Endodermal cell (in vitro differentiated cells): Measurements from ENCODE around the gene SLC4A4. TPM values are rescaled to one million over a fixed set of nuclear protein-coding genes. Genes with fewer than 3 reads are reported as not detected.

ENCODE experiments used
- DNase-seq: peaks from one replicate; pipeline ENCODE4 v3.0.0-alpha.2; 2017
- H3K27ac ChIP-seq: 2 replicates; pipeline ENCODE4 v1.5.1; 2013; ENCODE audit warnings: mild to moderate bottlenecking, low read depth, low read length, moderate library complexity
- H3K27me3 ChIP-seq: 2 replicates; pipeline ENCODE4 v1.6.1; 2013; ENCODE audit warnings: mild to moderate bottlenecking, low read length, moderate library complexity; ENCODE audit not compliant: insufficient read depth, control insufficient read depth, poor library complexity, severe bottlenecking
- H3K36me3 ChIP-seq: 2 replicates; pipeline ENCODE4 v1.7.0; 2013; ENCODE audit warnings: mild to moderate bottlenecking, low read length, moderate library complexity; ENCODE audit not compliant: control insufficient read depth, insufficient read depth
- H3K4me1 ChIP-seq: one replicate; pipeline ENCODE4 v1.7.0; 2013; ENCODE audit warnings: low read length; ENCODE audit not compliant: control insufficient read depth, insufficient read depth
- H3K4me3 ChIP-seq: 2 replicates; pipeline ENCODE4 v1.5.1; 2013; ENCODE audit warnings: mild to moderate bottlenecking, low read length, moderate library complexity
- H3K9ac ChIP-seq: 2 replicates; pipeline ENCODE4 v1.6.1; 2013; ENCODE audit warnings: mild to moderate bottlenecking, low read length, moderate library complexity; ENCODE audit not compliant: poor library complexity, severe bottlenecking; ENCODE audit errors: extremely low read depth
- H3K9me3 ChIP-seq: 2 replicates; pipeline ENCODE4 v1.6.1; 2013; ENCODE audit warnings: mild to moderate bottlenecking, low read length, moderate library complexity; ENCODE audit not compliant: control insufficient read depth
- H3K27ac Mint-ChIP-seq: 2 replicates; pipeline ENCODE4 v1.8.0; 2020; ENCODE audit warnings: mixed read lengths
- H3K27me3 Mint-ChIP-seq: 2 replicates; pipeline ENCODE4 v1.8.0; 2021; ENCODE audit warnings: mild to moderate bottlenecking, mixed read lengths; ENCODE audit not compliant: insufficient read depth
- H3K36me3 Mint-ChIP-seq: 2 replicates; pipeline ENCODE4 v1.8.0; 2020; ENCODE audit warnings: low read depth, mixed read lengths
- H3K4me1 Mint-ChIP-seq: 2 replicates; pipeline ENCODE4 v1.8.0; 2020; ENCODE audit warnings: mixed read lengths
- H3K4me3 Mint-ChIP-seq: 2 replicates; pipeline ENCODE4 v1.8.0; 2020; ENCODE audit warnings: mild to moderate bottlenecking, moderate library complexity, mixed read lengths
- H3K9me3 Mint-ChIP-seq: 2 replicates; pipeline ENCODE4 v1.8.0; 2020; ENCODE audit warnings: mild to moderate bottlenecking, mixed read lengths
- WGBS, 2 experiments: methylation state at CpG; one replicate each; pipeline versions ENCODE4 v1.1.5 to v1.1.7; 2013; ENCODE audit warnings: missing lambda C conversion rate in 2 of 2, mixed read lengths in 1 of 2; ENCODE audit not compliant: insufficient coverage in 1 of 2, insufficient read length in 1 of 2; 5-methylcytosine and 5-hydroxymethylcytosine counted together
- total RNA-seq, 2 donors: library from RNA; stranded (reverse); fragmentation: NEBNext Ultra II Directional in 1 of 2; extraction: Animal tissue kit (Norgen Biotek cat#: 25700) in 1 of 2; gene quantifications; 2 replicates in 1 of 2; 3 replicates in 1 of 2; pipeline ENCODE4 v1.2.1, GENCODE V29; 2021
- TF ChIP-seq, protein P1 (sequence below): fragments of 200-600 bp; sonication (generic); conservative IDR thresholded peaks from 2 replicates; pipeline ENCODE4 v1.5.0; 2021; ENCODE audit warnings: antibody characterized with exemption, mild to moderate bottlenecking

SLC4A4 gene
- total RNA-seq, 2 donors from 2014 or later = 3.3 to 3.8 TPM

DNA sequence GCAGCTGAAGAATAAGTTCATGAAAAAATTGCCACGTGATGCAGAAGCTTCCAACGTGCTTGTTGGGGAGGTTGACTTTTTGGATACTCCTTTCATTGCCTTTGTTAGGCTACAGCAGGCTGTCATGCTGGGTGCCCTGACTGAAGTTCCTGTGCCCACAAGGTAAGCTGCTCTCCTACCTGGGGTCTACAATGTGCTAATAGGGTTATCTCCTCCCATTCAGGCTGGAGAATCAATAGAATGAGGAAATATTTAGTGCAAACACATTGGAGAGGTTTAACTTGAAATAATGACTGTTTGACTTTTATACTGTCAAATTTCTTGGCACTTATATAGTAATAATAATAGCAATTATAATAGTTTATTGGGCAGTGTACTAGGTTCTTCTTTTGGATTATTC, 101.8 kb downstream of the SLC4A4 start:
- Histone ChIP-seq H3K4me1 (peaks cover 4% of the 10 kb centered on the region), H3K27ac (no peak overlapping the region), H3K4me3 (no peak overlapping the region), H3K27me3 (no peaks in the 10 kb centered on the region), H3K36me3 (no peaks in the 10 kb centered on the region), H3K9me3 (no peaks in the 10 kb centered on the region), H3K9ac (no peak overlapping the region)
- H3K27ac Mint-ChIP-seq = no peak overlapping the region
- H3K9me3 Mint-ChIP-seq = peaks cover 2% of the 10 kb centered on the region
- TF ChIP-seq, protein P1, sequence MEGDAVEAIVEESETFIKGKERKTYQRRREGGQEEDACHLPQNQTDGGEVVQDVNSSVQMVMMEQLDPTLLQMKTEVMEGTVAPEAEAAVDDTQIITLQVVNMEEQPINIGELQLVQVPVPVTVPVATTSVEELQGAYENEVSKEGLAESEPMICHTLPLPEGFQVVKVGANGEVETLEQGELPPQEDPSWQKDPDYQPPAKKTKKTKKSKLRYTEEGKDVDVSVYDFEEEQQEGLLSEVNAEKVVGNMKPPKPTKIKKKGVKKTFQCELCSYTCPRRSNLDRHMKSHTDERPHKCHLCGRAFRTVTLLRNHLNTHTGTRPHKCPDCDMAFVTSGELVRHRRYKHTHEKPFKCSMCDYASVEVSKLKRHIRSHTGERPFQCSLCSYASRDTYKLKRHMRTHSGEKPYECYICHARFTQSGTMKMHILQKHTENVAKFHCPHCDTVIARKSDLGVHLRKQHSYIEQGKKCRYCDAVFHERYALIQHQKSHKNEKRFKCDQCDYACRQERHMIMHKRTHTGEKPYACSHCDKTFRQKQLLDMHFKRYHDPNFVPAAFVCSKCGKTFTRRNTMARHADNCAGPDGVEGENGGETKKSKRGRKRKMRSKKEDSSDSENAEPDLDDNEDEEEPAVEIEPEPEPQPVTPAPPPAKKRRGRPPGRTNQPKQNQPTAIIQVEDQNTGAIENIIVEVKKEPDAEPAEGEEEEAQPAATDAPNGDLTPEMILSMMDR = no peak
- H3K36me3 Mint-ChIP-seq = no peaks in the 10 kb centered on the region
- DNase-seq = no peak
- peaks cover 14% of the 10 kb centered on the region for H3K4me1 Mint-ChIP-seq
- H3K4me3 Mint-ChIP-seq = no peak overlapping the region
- no peaks in the 10 kb centered on the region for H3K27me3 Mint-ChIP-seq
- 73 to 75% methylated on average over 2 of the region's 2 CpGs for WGBS, 2 experiments

DNA sequence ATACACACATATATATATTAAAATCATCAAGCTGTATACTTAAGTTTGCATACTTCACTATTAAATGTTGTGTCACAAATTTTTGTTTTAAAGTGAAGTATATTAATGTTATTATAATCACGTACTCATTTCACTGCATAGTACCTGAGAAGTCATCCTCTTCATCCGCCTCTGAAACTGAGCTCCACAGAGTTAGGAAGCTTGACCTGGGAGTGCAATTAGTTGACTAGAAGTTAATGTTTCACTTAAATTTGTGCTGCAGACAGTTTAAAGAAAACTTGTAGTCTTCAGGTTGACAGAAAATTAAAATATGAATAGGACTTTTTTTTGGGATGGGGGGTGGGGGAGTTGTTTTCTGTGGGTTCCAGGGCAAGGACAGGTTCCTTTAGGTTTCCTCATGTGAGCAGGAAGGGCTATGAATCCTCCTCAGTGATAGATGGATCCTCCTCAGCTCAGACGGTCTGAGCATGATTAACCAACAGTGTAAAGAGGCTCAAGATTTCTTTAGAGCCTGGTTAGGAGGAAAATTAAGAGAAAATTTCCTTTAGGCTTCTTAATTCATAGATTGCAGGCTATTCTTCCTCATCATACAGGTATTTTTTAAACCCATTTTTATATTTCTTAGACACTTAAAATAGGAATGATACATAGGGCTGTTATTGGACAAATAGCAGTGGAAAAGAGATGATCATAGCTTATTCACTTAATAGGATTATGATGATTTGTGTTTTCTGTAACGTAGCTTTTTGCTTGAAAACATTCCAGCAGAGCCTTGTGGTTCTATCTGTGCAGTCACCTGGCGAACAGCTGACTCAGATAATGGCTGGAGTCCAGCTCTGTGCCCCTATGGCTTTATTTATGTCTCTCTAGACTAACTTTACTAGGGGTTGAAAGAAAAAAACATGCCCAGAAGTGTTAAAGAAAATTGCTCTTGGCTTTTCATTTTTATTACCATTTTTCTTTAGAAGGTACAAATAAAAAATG, 102.7 kb downstream of the SLC4A4 start:
- Mint-ChIP-seq H3K27me3 (no peaks in the 10 kb centered on the region), H3K36me3 (no peaks in the 10 kb centered on the region), H3K4me1 (peaks cover 14% of the 10 kb centered on the region), H3K27ac (no peak overlapping the region), H3K9me3 (no peaks in the 10 kb centered on the region), H3K4me3 (no peak overlapping the region)
- H3K4me1 ChIP-seq = peaks cover 4% of the 10 kb centered on the region
- TF ChIP-seq, protein P1 = no peak
- no peaks in the 10 kb centered on the region for H3K27me3 ChIP-seq
- H3K4me3 ChIP-seq = no peak overlapping the region
- 93 to 100% methylated on average over 1 to 5 of the region's 5 CpGs for WGBS, 2 experiments
- H3K36me3 ChIP-seq = no peaks in the 10 kb centered on the region
- no peak overlapping the region for H3K9ac ChIP-seq
- H3K27ac ChIP-seq = no peak overlapping the region
- H3K9me3 ChIP-seq = no peaks in the 10 kb centered on the region
- no peak for DNase-seq

DNA sequence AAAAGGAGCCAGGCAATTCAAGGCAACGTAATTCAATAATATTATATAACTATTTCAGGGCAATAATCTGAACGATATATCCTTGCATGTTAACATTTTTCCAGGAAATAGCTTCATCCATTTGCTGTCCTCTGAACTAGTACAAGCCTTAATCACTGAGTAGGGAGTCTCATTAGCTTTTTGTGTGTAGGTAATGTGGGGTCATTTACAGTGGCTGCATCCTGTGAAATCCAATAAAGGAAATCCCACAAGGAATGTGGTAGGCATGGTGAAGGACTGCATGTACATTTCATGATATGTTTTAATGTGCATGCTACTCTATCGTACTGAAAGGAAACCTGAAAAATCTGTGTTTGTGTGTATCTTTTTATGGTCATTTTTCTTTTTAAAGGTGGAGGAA, 103.5 kb downstream of the SLC4A4 start:
- Mint-ChIP-seq H3K9me3 (no peaks in the 10 kb centered on the region), H3K4me1 (peaks cover 14% of the 10 kb centered on the region), H3K4me3 (no peak overlapping the region), H3K27ac (no peak overlapping the region), H3K36me3 (no peaks in the 10 kb centered on the region), H3K27me3 (no peaks in the 10 kb centered on the region)
- H3K27ac ChIP-seq = no peak overlapping the region
- no peaks in the 10 kb centered on the region for H3K27me3 ChIP-seq
- peaks cover 4% of the 10 kb centered on the region for H3K4me1 ChIP-seq
- no peak overlapping the region for H3K4me3 ChIP-seq
- TF ChIP-seq, protein P1 = no peak
- H3K9ac ChIP-seq = no peak overlapping the region
- 83 to 95% methylated on average over 1 to 3 of the region's 3 CpGs for WGBS, 2 experiments
- H3K9me3 ChIP-seq = no peaks in the 10 kb centered on the region
- no peak for DNase-seq
- no peaks in the 10 kb centered on the region for H3K36me3 ChIP-seq
